Measurements from ENCODE around the gene CASZ1.

CASZ1 gene

GRCh38 chr1:10591010-10591409, 205.4 kb downstream of the CASZ1 start:
- no peak overlapping the region for H3K4me3 ChIP-seq (ENCODE audit: low read depth, low read length)
- TF ChIP-seq, protein P1, sequence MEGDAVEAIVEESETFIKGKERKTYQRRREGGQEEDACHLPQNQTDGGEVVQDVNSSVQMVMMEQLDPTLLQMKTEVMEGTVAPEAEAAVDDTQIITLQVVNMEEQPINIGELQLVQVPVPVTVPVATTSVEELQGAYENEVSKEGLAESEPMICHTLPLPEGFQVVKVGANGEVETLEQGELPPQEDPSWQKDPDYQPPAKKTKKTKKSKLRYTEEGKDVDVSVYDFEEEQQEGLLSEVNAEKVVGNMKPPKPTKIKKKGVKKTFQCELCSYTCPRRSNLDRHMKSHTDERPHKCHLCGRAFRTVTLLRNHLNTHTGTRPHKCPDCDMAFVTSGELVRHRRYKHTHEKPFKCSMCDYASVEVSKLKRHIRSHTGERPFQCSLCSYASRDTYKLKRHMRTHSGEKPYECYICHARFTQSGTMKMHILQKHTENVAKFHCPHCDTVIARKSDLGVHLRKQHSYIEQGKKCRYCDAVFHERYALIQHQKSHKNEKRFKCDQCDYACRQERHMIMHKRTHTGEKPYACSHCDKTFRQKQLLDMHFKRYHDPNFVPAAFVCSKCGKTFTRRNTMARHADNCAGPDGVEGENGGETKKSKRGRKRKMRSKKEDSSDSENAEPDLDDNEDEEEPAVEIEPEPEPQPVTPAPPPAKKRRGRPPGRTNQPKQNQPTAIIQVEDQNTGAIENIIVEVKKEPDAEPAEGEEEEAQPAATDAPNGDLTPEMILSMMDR (IDR thresholded peaks at IDR 0.05; ENCODE audit: low read depth, low read length), result no peak

- TF ChIP-seq, protein P1 (IDR thresholded peaks at IDR 0.05; ENCODE audit: low read depth, low read length), result no peak
- no peak overlapping the region for H3K4me3 ChIP-seq (ENCODE audit: low read depth, low read length)
Measured at GRCh38 chr1:10589074-10589473, 207.4 kb downstream of the CASZ1 start.

DNA sequence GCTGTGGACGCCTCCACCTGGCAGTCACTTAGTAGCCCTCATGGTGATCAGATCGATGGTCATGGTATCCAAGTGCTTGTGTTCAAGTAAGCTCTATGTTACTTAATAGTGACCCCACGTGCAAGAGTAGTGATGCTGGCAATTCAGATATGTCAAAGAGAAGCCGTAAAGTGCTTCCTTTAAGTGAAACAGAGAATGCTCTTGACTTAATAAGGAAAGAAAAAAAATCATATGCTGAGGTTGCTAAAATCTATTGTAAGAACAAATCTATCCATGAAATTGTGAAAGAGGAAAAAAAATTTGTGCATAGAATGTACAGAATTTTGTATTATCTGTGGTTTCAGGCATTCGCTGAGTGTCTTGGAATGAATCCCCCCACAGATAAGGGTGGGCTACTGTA, 207.8 kb downstream of the CASZ1 start:
- no peak overlapping the region for H3K4me3 ChIP-seq (ENCODE audit: low read depth, low read length)
- TF ChIP-seq, protein P1 (IDR thresholded peaks at IDR 0.05; ENCODE audit: low read depth, low read length), result no peak
